ENCODE data around the gene VPS33A.

Gene VPS33A

GRCh38 chr12:122310626-122311333, 44.5 kb upstream of the VPS33A start:
- H3K27me3 ChIP-seq (replicated peaks; ENCODE audit: insufficient read depth, low read length) = no peaks in the 10 kb centered on the region
- no peak for TF ChIP-seq EZH2phosphoT487 (IDR thresholded peaks at IDR 0.05; ENCODE audit: low read length)
- TF ChIP-seq CTCF (IDR thresholded peaks at IDR 0.05; ENCODE audit: low read length) = no peak
- no peak for TF ChIP-seq EZH2 (optimal IDR thresholded peaks at IDR 0.05; ENCODE audit: low read depth, low read length)
- DNase-seq = no peak
- H2AFZ ChIP-seq (ENCODE audit: low read length) = no peak overlapping the region
- no peaks in the 10 kb centered on the region for H3K79me2 ChIP-seq (ENCODE audit: low read length)
- no peaks in the 10 kb centered on the region for H3K9me2 ChIP-seq (replicated peaks; ENCODE audit: insufficient read depth, low read length)
- H3K4me1 ChIP-seq (ENCODE audit: low read length) = no peaks in the 10 kb centered on the region
- H3K36me3 ChIP-seq (replicated peaks; ENCODE audit: insufficient read depth, low read length) = no peaks in the 10 kb centered on the region
- H3K4me3 ChIP-seq (ENCODE audit: low read length) = no peak overlapping the region
- H3K9ac ChIP-seq (ENCODE audit: low read length) = no peak overlapping the region
- no peak overlapping the region for H3K27ac ChIP-seq (ENCODE audit: low read length)
- no peak overlapping the region for H3K4me2 ChIP-seq (ENCODE audit: low read depth, low read length)
- H3F3A ChIP-seq (ENCODE audit: insufficient read depth, low read length) = no peaks in the 10 kb centered on the region
- H4K20me1 ChIP-seq (ENCODE audit: insufficient read depth, low read length) = no peaks in the 10 kb centered on the region
- no peaks in the 10 kb centered on the region for H3K9me3 ChIP-seq (replicated peaks; ENCODE audit: insufficient read depth, low read length)

- no peak for TF ChIP-seq EZH2phosphoT487 (IDR thresholded peaks at IDR 0.05; ENCODE audit: low read length)
- no peak for TF ChIP-seq EZH2 (optimal IDR thresholded peaks at IDR 0.05; ENCODE audit: low read depth, low read length)
- H3K27ac ChIP-seq (ENCODE audit: low read length) = no peak overlapping the region
- H4K20me1 ChIP-seq (ENCODE audit: insufficient read depth, low read length) = no peaks in the 10 kb centered on the region
- no peaks in the 10 kb centered on the region for H3K9me3 ChIP-seq (replicated peaks; ENCODE audit: insufficient read depth, low read length)
- no peaks in the 10 kb centered on the region for H3K79me2 ChIP-seq (ENCODE audit: low read length)
- H3K4me3 ChIP-seq (ENCODE audit: low read length) = no peak overlapping the region
- no peak overlapping the region for H2AFZ ChIP-seq (ENCODE audit: low read length)
- DNase-seq = no peak
- H3K36me3 ChIP-seq (replicated peaks; ENCODE audit: insufficient read depth, low read length) = no peaks in the 10 kb centered on the region
- no peaks in the 10 kb centered on the region for H3K27me3 ChIP-seq (replicated peaks; ENCODE audit: insufficient read depth, low read length)
- no peaks in the 10 kb centered on the region for H3K4me1 ChIP-seq (ENCODE audit: low read length)
- no peak overlapping the region for H3K4me2 ChIP-seq (ENCODE audit: low read depth, low read length)
- H3F3A ChIP-seq (ENCODE audit: insufficient read depth, low read length) = no peaks in the 10 kb centered on the region
- H3K9me2 ChIP-seq (replicated peaks; ENCODE audit: insufficient read depth, low read length) = no peaks in the 10 kb centered on the region
- H3K9ac ChIP-seq (ENCODE audit: low read length) = no peak overlapping the region
These were observed 43.3 kb upstream of the VPS33A start for GRCh38 chr12:122309564-122310121.

- H3K4me2 ChIP-seq (ENCODE audit: low read depth, low read length) = no peak overlapping the region
- no peak for TF ChIP-seq EZH2 (optimal IDR thresholded peaks at IDR 0.05; ENCODE audit: low read depth, low read length)
- TF ChIP-seq EZH2phosphoT487 (IDR thresholded peaks at IDR 0.05; ENCODE audit: low read length) = no peak
- TF ChIP-seq CTCF (IDR thresholded peaks at IDR 0.05; ENCODE audit: low read length) = no peak
- DNase-seq = no peak
- H3K9me2 ChIP-seq (replicated peaks; ENCODE audit: insufficient read depth, low read length) = no peaks in the 10 kb centered on the region
- H3K27me3 ChIP-seq (replicated peaks; ENCODE audit: insufficient read depth, low read length) = no peaks in the 10 kb centered on the region
- H3K36me3 ChIP-seq (replicated peaks; ENCODE audit: insufficient read depth, low read length) = no peaks in the 10 kb centered on the region
- no peaks in the 10 kb centered on the region for H3K4me1 ChIP-seq (ENCODE audit: low read length)
- H2AFZ ChIP-seq (ENCODE audit: low read length) = no peak overlapping the region
- H3K9ac ChIP-seq (ENCODE audit: low read length) = no peak overlapping the region
- no peaks in the 10 kb centered on the region for H4K20me1 ChIP-seq (ENCODE audit: insufficient read depth, low read length)
- H3K9me3 ChIP-seq (replicated peaks; ENCODE audit: insufficient read depth, low read length) = no peaks in the 10 kb centered on the region
- no peak overlapping the region for H3K4me3 ChIP-seq (ENCODE audit: low read length)
- no peaks in the 10 kb centered on the region for H3F3A ChIP-seq (ENCODE audit: insufficient read depth, low read length)
- H3K27ac ChIP-seq (ENCODE audit: low read length) = no peak overlapping the region
- no peaks in the 10 kb centered on the region for H3K79me2 ChIP-seq (ENCODE audit: low read length)
These were observed 42.5 kb upstream of the VPS33A start for GRCh38 chr12:122308811-122309210.

- Histone ChIP-seq H3F3A (ENCODE audit: insufficient read depth, low read length) (no peaks in the 10 kb centered on the region), H3K36me3 (replicated peaks; ENCODE audit: insufficient read depth, low read length) (no peaks in the 10 kb centered on the region), H4K20me1 (ENCODE audit: insufficient read depth, low read length) (no peaks in the 10 kb centered on the region), H3K4me2 (ENCODE audit: low read depth, low read length) (no peak overlapping the region), H3K4me3 (ENCODE audit: low read length) (no peak overlapping the region), H3K79me2 (ENCODE audit: low read length) (no peaks in the 10 kb centered on the region), H3K4me1 (ENCODE audit: low read length) (no peaks in the 10 kb centered on the region), H3K9me3 (replicated peaks; ENCODE audit: insufficient read depth, low read length) (no peaks in the 10 kb centered on the region), H3K9ac (ENCODE audit: low read length) (no peak overlapping the region), H2AFZ (ENCODE audit: low read length) (no peak overlapping the region), H3K9me2 (replicated peaks; ENCODE audit: insufficient read depth, low read length) (no peaks in the 10 kb centered on the region), H3K27ac (ENCODE audit: low read length) (no peak overlapping the region), H3K27me3 (replicated peaks; ENCODE audit: insufficient read depth, low read length) (no peaks in the 10 kb centered on the region)
- TF ChIP-seq CTCF (IDR thresholded peaks at IDR 0.05; ENCODE audit: low read length) (peak; percentile 29), EZH2phosphoT487 (IDR thresholded peaks at IDR 0.05; ENCODE audit: low read length) (no peak)
- DNase-seq = no peak
These were observed 40.1 kb upstream of the VPS33A start for GRCh38 chr12:122306407-122306806.
